Mononuclear cell (primary cell): ENCODE data around the gene SEMA5A. TPM values are rescaled to one million over a fixed set of nuclear protein-coding genes. Genes with fewer than 3 reads are reported as not detected.

ENCODE experiments used
- H3K27me3 ChIP-seq: 2 replicates; pipeline ENCODE4 v1.6.0; 2011; ENCODE audit warnings: low read length, control low read depth; ENCODE audit not compliant: insufficient read depth
- H3K4me1 ChIP-seq: 2 replicates; pipeline ENCODE4 v1.5.1; 2011; ENCODE audit warnings: mild to moderate bottlenecking, low read length, control low read depth; ENCODE audit not compliant: insufficient read depth
- H3K4me3 ChIP-seq: 2 replicates; pipeline ENCODE4 v1.5.1; 2011; ENCODE audit warnings: mild to moderate bottlenecking, low read length, moderate library complexity
- H3K9me3 ChIP-seq: 2 replicates; pipeline ENCODE4 v1.5.1; 2011; ENCODE audit warnings: low read depth, mild to moderate bottlenecking, control low read depth, low read length
- total RNA-seq: library from RNA; depleted of rRNA; stranded (reverse); fragments of >200 nt; gene quantifications from one replicate; pipeline ENCODE4 v1.2.3, GENCODE V29; 2012

The SEMA5A gene
- total RNA-seq, 1 donor: 0.84 TPM

GRCh38 chr5:9505225-9505624 lies 40.6 kb downstream of the SEMA5A start:
- Histone ChIP-seq H3K9me3 (no peaks in the 10 kb centered on the region), H3K4me3 (no peak overlapping the region), H3K27me3 (no peaks in the 10 kb centered on the region), H3K4me1 (no peaks in the 10 kb centered on the region)

GRCh38 chr5:9502864-9503263 lies 43.0 kb downstream of the SEMA5A start:
- Histone ChIP-seq H3K4me3 (no peak overlapping the region), H3K9me3 (no peaks in the 10 kb centered on the region), H3K4me1 (no peaks in the 10 kb centered on the region), H3K27me3 (no peaks in the 10 kb centered on the region)

DNA sequence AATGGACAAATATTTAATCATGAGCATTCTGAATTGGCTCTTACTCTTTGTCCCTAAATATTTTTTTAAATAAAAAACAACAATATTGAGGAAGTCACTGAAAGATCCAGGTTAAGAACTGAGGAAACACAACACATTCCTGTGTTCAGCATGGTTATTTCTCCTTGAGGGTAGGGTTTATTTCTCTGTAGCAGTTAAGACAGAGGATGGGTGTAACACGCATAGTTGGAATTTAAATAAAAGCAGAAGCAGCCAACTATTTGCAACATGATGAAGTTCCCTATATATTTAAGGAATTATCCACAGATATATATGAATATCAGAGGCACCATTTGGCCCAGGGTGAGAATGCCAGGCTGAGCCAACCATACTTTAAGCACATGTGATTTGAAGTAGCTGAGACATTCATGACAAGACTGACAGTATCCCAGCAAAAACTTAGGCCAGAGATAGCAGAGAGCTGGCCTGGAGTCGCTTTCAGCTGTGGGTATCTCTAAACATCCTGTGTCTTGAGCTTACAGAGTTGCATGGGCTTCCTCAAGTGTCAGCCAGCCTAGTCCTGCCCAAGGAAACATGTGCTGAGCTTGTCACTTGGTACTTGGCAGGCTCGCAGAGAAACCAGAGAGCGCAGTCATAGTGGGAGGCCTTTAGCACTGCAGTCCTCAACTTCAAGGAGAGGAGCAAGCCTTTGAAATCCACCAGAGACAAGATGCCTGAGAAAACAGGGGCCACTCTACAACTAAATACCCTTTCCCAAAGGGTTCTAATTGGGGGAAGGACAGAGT lies 43.6 kb downstream of the SEMA5A start:
- Histone ChIP-seq H3K4me3 (no peak overlapping the region), H3K4me1 (no peaks in the 10 kb centered on the region), H3K27me3 (no peaks in the 10 kb centered on the region), H3K9me3 (no peaks in the 10 kb centered on the region)

GRCh38 chr5:9500625-9501024 lies 45.2 kb downstream of the SEMA5A start:
- Histone ChIP-seq H3K9me3 (no peaks in the 10 kb centered on the region), H3K4me3 (no peak overlapping the region), H3K27me3 (no peaks in the 10 kb centered on the region), H3K4me1 (no peaks in the 10 kb centered on the region)

DNA sequence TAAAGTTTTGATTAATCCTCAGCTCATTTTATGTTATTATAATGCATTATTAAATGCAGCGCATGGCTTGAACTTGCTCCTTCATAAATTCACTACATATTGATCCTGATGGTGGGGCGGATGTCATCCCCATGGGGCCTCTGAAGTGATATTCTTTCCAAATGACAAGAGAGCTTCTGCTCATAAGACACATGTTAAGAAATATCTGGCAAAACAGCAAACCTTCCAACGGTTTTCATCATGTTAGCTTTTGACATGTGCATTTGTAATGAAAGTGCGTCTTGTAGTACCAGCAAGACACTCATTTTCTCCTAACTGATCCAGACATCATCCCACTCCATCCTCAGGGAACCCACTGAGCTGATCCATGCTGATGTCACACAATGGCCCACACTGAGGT lies 45.7 kb downstream of the SEMA5A start:
- no peaks in the 10 kb centered on the region for H3K9me3 ChIP-seq
- no peaks in the 10 kb centered on the region for H3K4me1 ChIP-seq
- no peak overlapping the region for H3K4me3 ChIP-seq
- no peaks in the 10 kb centered on the region for H3K27me3 ChIP-seq

GRCh38 chr5:9499498-9499876 lies 46.4 kb downstream of the SEMA5A start:
- H3K4me1 ChIP-seq: no peaks in the 10 kb centered on the region
- no peak overlapping the region for H3K4me3 ChIP-seq
- no peaks in the 10 kb centered on the region for H3K27me3 ChIP-seq
- H3K9me3 ChIP-seq: no peaks in the 10 kb centered on the region

DNA sequence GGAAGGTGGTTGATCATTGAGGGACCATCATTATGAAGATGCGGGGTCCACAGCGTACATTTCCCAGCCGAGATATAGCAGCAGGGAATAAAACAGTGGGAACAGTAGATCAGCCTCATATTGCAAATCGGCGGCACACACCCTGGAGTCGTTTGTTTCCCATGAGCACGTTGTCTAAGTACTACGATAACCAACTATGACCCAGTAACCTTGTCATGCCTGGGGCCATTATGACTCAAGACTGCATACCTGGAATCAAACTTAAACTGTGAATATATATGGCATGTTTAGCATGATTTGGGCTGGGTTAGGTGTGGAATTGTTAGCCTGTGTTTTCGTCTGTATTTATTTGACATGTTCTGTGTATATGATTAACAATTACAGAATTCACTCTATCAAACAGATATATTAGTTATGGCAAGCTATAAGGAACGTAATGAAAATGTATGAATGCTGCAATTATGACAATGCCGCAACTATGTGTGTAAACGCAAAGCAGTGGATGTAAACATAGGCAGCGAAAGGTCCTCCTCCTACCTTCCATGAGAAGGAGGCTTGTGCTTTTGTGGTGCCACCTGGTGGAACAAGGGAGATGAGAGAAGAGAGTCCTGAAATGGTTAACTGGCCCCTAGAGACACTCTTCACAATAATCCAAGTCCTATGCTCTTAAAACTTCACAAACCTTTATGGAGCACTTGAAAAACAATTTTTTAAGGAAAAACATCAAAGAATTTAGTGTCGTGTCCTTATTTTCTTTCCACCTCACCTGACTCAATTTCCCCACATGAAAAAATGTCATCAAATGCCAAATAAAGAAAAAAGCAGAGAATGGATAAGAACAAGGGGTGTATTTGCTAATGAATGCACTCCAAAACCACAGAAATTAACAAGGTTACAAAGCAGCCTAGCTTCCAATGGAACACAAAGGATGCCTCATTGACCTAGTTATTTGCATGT lies 47.1 kb downstream of the SEMA5A start:
- Histone ChIP-seq H3K27me3 (no peaks in the 10 kb centered on the region), H3K9me3 (no peaks in the 10 kb centered on the region), H3K4me1 (no peaks in the 10 kb centered on the region), H3K4me3 (no peak overlapping the region)

GRCh38 chr5:9497347-9497746 lies 48.5 kb downstream of the SEMA5A start:
- Histone ChIP-seq H3K9me3 (no peaks in the 10 kb centered on the region), H3K4me3 (no peak overlapping the region)

DNA sequence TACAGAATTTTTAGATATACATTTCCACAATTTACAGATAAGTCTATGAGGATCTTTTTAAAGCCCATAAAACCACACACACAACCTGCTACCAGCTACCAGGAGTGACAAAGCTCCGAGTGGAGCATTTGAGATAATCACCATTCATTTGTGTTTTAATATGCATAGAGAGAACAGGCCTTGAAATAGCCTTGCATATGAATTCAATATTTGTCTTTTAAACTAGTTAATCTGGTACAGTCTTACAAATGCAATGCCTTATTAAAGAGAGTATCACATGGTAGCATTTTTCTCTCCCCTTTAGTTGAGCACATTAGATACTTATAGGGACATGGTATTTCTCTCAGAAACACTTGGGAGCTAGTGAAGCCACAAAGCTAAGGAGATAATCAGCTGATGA lies 49.1 kb downstream of the SEMA5A start:
- Histone ChIP-seq H3K9me3 (no peaks in the 10 kb centered on the region), H3K27me3 (no peaks in the 10 kb centered on the region), H3K4me3 (no peak overlapping the region), H3K4me1 (no peaks in the 10 kb centered on the region)

More at GRCh38 chr5:9497347-9497746, 48.5 kb downstream of the SEMA5A start:
- Histone ChIP-seq H3K4me1 (no peaks in the 10 kb centered on the region), H3K27me3 (no peaks in the 10 kb centered on the region)

- Histone ChIP-seq H3K27me3 (no peaks in the 10 kb centered on the region), H3K4me3 (no peak overlapping the region), H3K9me3 (no peaks in the 10 kb centered on the region), H3K4me1 (no peaks in the 10 kb centered on the region)
Measured at GRCh38 chr5:9495121-9495520, 50.8 kb downstream of the SEMA5A start.

GRCh38 chr5:9494301-9494700 lies 51.6 kb downstream of the SEMA5A start:
- no peaks in the 10 kb centered on the region for H3K27me3 ChIP-seq
- H3K9me3 ChIP-seq: no peaks in the 10 kb centered on the region
- H3K4me3 ChIP-seq: no peak overlapping the region
- H3K4me1 ChIP-seq: no peaks in the 10 kb centered on the region

DNA sequence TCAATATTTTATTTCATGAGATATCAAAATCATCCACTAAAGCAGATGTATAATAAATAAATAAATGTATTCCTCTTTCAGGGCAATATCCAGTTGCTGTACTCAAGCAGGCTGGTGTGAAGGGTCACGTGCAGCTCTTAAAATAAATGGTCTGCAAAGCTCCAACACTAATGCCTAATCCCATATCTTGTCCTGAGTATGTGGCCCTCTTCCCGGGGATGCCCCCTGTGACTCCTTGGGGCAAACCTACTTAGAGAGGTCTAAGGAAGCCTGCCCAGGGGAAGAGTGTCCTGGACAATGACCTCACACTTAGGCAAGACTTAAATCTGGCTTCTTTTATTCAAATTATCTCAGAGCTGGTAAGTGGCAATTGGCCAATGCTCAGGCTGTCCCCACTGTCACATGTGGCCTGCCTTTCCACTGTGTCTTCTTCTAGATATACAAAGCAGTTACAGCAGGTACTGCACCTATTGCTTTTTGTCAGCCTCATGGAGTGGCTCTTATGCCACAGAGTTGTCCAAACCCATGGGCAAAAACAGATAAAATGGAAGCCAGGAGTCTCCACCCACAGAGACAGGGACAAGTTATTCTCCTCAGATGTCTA lies 55.3 kb downstream of the SEMA5A start:
- no peaks in the 10 kb centered on the region for H3K27me3 ChIP-seq

GRCh38 chr5:9483779-9484178 lies 62.1 kb downstream of the SEMA5A start:
- H3K27me3 ChIP-seq: no peaks in the 10 kb centered on the region
- H3K9me3 ChIP-seq: no peaks in the 10 kb centered on the region
- no peaks in the 10 kb centered on the region for H3K4me1 ChIP-seq
- no peak overlapping the region for H3K4me3 ChIP-seq

More for the DNA sequence above, 55.3 kb downstream of the SEMA5A start:
- Histone ChIP-seq H3K4me1 (no peaks in the 10 kb centered on the region), H3K4me3 (no peak overlapping the region), H3K9me3 (no peaks in the 10 kb centered on the region)

- Histone ChIP-seq H3K4me3 (no peak overlapping the region), H3K4me1 (no peaks in the 10 kb centered on the region), H3K9me3 (no peaks in the 10 kb centered on the region), H3K27me3 (no peaks in the 10 kb centered on the region)
Measured at GRCh38 chr5:9483243-9483642, 62.6 kb downstream of the SEMA5A start.

DNA sequence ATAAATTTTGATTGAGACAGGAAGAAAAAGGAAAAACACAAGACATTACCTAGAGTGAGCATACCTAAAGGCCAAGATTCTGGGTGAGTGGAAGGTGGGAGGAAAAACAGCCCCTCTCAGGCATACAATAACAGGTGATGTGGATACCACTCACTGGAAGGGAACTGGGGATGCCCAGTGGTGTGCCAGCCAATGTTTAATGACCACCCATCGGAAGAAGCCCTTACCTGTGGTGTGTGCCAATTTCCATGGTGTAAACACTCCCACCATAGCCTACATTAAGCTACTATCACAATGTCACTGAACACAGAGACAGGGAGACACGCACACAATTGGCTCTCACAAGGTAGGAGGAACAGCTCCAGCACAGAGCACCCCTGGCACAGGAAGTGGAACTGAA lies 63.5 kb downstream of the SEMA5A start:
- no peak overlapping the region for H3K4me3 ChIP-seq
- H3K27me3 ChIP-seq: no peaks in the 10 kb centered on the region
- H3K4me1 ChIP-seq: no peaks in the 10 kb centered on the region
- no peaks in the 10 kb centered on the region for H3K9me3 ChIP-seq
